ENCODE data around the gene ADISSP. TPM values are rescaled to one million over a fixed set of nuclear protein-coding genes. Genes with fewer than 3 reads are reported as not detected.

Gene ADISSP
- total and polyA plus RNA-seq, 2 of the 13 experiments (the other 11 are each of a cell fraction or from before 2014, with no cell fraction given), result 38.3 to 90.6 TPM

DNA sequence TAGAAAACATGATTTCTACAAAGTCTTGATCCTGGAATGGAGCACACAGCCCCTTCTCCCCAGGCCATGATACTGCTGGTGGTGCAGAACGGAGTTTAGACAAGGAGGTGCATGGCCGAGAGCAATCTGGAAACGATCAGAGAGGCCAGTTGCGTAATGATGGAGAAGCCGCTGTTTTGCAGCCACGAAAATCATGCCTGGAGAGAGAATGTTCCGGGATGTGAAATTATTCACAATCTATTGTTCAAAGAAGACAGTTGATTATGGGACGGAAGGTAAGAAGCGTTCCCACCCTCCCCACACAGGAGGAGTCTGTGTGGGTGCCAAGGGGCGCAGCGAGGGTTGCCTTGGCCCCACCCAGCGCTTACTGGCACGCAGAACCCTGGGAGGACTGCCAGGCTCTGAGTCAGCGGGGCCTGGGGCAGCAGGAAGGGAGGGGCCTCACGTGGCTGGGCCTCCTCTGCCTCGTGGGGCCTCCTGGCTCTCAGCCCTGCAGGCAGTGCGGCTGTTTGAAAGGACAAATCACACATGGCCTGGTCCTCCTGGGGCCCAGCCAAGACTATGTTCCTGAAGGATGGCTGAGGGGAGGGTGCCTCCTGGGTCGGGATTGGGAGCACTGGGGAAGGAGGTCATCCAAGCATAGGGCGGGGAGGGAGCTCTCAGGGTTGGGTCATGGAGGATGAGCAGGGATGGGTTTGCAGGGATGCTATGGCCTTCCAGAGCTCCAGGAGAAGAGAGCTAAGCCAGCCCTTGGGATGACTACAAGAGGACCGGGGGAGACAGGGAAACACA lies 44.1 kb upstream of the ADISSP start (continued):
- TF ChIP-seq, protein P1, sequence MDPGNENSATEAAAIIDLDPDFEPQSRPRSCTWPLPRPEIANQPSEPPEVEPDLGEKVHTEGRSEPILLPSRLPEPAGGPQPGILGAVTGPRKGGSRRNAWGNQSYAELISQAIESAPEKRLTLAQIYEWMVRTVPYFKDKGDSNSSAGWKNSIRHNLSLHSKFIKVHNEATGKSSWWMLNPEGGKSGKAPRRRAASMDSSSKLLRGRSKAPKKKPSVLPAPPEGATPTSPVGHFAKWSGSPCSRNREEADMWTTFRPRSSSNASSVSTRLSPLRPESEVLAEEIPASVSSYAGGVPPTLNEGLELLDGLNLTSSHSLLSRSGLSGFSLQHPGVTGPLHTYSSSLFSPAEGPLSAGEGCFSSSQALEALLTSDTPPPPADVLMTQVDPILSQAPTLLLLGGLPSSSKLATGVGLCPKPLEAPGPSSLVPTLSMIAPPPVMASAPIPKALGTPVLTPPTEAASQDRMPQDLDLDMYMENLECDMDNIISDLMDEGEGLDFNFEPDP (CRISPR knock-in tag; conservative IDR thresholded peaks at IDR 0.05), result no peak
- TF ChIP-seq ZNF530 (CRISPR knock-in tag; IDR thresholded peaks at IDR 0.05; ENCODE audit: low read depth) (no peak), ZSCAN9 (CRISPR knock-in tag; IDR thresholded peaks at IDR 0.05; ENCODE audit: borderline replicate concordance) (peak; percentile 89), SSRP1 (CRISPR knock-in tag; IDR thresholded peaks at IDR 0.05) (peak; percentile 86), ZFP90 (CRISPR knock-in tag; IDR thresholded peaks at IDR 0.05; ENCODE audit: borderline replicate concordance) (peak; percentile 99), ZNF136 (CRISPR knock-in tag; IDR thresholded peaks at IDR 0.05; ENCODE audit: low read depth) (peak; percentile 93), ETV5 (CRISPR knock-in tag; IDR thresholded peaks at IDR 0.05; ENCODE audit: borderline replicate concordance) (peak; percentile 84), ZNF724P (CRISPR knock-in tag; IDR thresholded peaks at IDR 0.05; ENCODE audit: borderline replicate concordance) (peak; percentile 97), TMF1 (CRISPR knock-in tag; IDR thresholded peaks at IDR 0.05; ENCODE audit: low read depth) (peak; percentile 86), SIX4 (CRISPR knock-in tag; IDR thresholded peaks at IDR 0.05) (peak; percentile 45; the same call in 1 of the 2 replicates), ZMYM3 (CRISPR knock-in tag; IDR thresholded peaks at IDR 0.05) (peak; percentile 83), ZNF383 (CRISPR knock-in tag; IDR thresholded peaks at IDR 0.05; ENCODE audit: borderline replicate concordance) (0 out of 2 replicates have a peak, but pooled peaks have one; percentile 46), CC2D1A (CRISPR knock-in tag; IDR thresholded peaks at IDR 0.05) (peak; percentile 10; the same call in 1 of the 2 replicates), ZNF17 (CRISPR knock-in tag; IDR thresholded peaks at IDR 0.05) (no peak), MEIS1 (CRISPR knock-in tag; IDR thresholded peaks at IDR 0.05; ENCODE audit: borderline replicate concordance) (peak; percentile 98), ZZZ3 (CRISPR knock-in tag; IDR thresholded peaks at IDR 0.05; ENCODE audit: borderline replicate concordance) (peak; percentile 95; the same call in 1 of the 2 replicates), SOX6 (IDR thresholded peaks at IDR 0.05) (no peak), SOX6 (CRISPR knock-in tag; IDR thresholded peaks at IDR 0.05) (peak; percentile 85), CHD2 (IDR thresholded peaks at IDR 0.05; ENCODE audit: low read depth, low read length) (peak; percentile 54; the same call in 1 of the 2 replicates), ZMYM2 (CRISPR knock-in tag; IDR thresholded peaks at IDR 0.05) (peak; percentile 92), ZNF678 (CRISPR knock-in tag; IDR thresholded peaks at IDR 0.05) (peak; percentile 48; the same call in 1 of the 2 replicates)
- TF ChIP-seq, protein P2, sequence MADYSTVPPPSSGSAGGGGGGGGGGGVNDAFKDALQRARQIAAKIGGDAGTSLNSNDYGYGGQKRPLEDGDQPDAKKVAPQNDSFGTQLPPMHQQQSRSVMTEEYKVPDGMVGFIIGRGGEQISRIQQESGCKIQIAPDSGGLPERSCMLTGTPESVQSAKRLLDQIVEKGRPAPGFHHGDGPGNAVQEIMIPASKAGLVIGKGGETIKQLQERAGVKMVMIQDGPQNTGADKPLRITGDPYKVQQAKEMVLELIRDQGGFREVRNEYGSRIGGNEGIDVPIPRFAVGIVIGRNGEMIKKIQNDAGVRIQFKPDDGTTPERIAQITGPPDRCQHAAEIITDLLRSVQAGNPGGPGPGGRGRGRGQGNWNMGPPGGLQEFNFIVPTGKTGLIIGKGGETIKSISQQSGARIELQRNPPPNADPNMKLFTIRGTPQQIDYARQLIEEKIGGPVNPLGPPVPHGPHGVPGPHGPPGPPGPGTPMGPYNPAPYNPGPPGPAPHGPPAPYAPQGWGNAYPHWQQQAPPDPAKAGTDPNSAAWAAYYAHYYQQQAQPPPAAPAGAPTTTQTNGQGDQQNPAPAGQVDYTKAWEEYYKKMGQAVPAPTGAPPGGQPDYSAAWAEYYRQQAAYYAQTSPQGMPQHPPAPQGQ (CRISPR knock-in tag; IDR thresholded peaks at IDR 0.05; ENCODE audit: borderline replicate concordance), result peak; percentile 99; the same call in 1 of the 2 replicates
- TF ChIP-seq, protein P3, sequence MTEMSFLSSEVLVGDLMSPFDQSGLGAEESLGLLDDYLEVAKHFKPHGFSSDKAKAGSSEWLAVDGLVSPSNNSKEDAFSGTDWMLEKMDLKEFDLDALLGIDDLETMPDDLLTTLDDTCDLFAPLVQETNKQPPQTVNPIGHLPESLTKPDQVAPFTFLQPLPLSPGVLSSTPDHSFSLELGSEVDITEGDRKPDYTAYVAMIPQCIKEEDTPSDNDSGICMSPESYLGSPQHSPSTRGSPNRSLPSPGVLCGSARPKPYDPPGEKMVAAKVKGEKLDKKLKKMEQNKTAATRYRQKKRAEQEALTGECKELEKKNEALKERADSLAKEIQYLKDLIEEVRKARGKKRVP (CRISPR knock-in tag; IDR thresholded peaks at IDR 0.05), result peak in 1 of 2 experiments; percentile 88; a peak in 2 of 4 replicates
- TF ChIP-seq, protein P4, sequence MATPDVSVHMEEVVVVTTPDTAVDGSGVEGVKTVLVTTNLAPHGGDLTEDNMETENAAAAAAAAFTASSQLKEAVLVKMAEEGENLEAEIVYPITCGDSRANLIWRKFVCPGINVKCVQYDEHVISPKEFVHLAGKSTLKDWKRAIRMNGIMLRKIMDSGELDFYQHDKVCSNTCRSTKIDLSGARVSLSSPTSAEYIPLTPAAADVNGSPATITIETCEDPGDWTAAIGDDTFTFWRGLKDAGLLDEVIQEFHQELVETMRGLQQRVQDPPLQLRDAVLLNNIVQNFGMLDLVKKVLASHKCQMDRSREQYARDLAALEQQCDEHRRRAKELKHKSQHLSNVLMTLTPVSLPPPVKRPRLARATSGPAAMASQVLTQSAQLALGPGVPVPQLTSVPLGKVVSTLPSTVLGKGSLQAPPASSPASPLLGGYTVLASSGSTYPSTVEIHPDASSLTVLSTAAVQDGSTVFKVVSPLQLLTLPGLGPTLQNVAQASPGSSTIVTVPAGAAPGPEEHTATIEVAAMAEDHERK (CRISPR knock-in tag; IDR thresholded peaks at IDR 0.05; ENCODE audit: low read depth), result peak; percentile 23; the same call in 1 of the 2 replicates

All from HepG2 (cell line).